ENCODE data around the gene PGBD2. TPM values are rescaled to one million over a fixed set of nuclear protein-coding genes. Genes with fewer than 3 reads are reported as not detected.

The PGBD2 gene
- polyA plus RNA-seq, 3 donors: 2.0 to 2.3 (median 2.2) TPM

Other genes starting within 250 kb of the PGBD2 start
- gene OR14I1, start 203.5 kb upstream of the PGBD2 start, polyA plus RNA-seq: not detected
- under 1 TPM in 1 of 3 donors, not detected in 2; 0.22 TPM for gene LYPD8, start 150.5 kb upstream of the PGBD2 start, polyA plus RNA-seq
- 10 to 100 TPM in 2 of 3 donors, 1 to 10 TPM in 1; 6.8 to 16.1 (median 12.4) TPM for gene SH3BP5L, start 80.3 kb upstream of the PGBD2 start, polyA plus RNA-seq
- 10 to 100 TPM in 2 of 3 donors, 1 to 10 TPM in 1; 9.2 to 18.3 (median 12.7) TPM for gene ZNF672, start 68.0 kb upstream of the PGBD2 start, polyA plus RNA-seq
- 10 to 100 TPM; 18.3 to 30.4 (median 25.3) TPM for gene ZNF692, start 47.1 kb upstream of the PGBD2 start, polyA plus RNA-seq